Fibroblast of lung (primary cell): ENCODE results near the gene COQ4.

ENCODE experiments used
- EZH2 ChIP-seq: IDR thresholded peaks from 2 replicates; pipeline ENCODE4 v1.5.1; 2012; ENCODE audit warnings: low read length, control low read depth, mild to moderate bottlenecking; ENCODE audit errors: missing control alignments
- TF ChIP-seq, protein P1 (sequence below), 2 donors: IDR thresholded peaks in 1 of 2; conservative IDR thresholded peaks in 1 of 2; 1 replicate in 1 of 2; 2 replicates in 1 of 2; pipeline ENCODE4 v1.5.1; 2011 to 2012; ENCODE audit warnings: low read length in 2 of 2, control low read depth in 1 of 2, inconsistent platforms in 1 of 2, low read depth in 1 of 2, mild to moderate bottlenecking in 1 of 2

DNA sequence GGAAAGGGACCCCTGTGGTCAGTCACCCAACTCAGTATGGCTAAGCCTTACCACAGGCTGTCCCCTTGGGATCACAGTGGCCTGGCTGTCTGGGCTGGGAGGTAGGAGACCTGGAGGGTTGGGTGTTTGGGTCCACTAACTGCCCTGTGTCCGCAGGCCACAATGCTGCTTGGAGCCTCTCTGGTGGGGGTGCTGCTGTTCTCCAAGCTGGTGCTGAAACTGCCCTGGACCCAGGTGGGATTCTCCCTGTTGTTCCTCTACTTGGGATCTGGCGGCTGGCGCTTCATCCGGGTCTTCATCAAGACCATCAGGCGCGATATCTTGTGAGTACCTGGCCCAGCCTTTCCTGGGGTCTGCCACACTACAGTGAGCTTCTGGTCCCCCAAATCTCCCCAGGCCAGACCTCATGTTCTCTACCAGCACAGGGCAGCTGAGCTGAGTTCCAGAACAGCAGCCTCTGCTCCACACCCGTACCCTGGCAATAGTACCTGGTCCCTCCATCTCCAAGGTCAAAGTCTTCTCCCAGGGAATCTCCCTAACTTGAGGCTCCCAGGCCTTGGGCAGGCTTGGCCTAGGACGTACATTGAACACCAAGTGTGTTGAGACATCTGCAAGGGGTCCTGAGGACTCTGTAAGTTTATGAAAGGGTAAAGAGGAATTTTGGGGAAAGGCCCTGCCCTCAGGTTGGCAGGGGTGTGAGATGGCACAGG is 20.5 kb downstream of the COQ4 start:
- TF ChIP-seq, protein P1, sequence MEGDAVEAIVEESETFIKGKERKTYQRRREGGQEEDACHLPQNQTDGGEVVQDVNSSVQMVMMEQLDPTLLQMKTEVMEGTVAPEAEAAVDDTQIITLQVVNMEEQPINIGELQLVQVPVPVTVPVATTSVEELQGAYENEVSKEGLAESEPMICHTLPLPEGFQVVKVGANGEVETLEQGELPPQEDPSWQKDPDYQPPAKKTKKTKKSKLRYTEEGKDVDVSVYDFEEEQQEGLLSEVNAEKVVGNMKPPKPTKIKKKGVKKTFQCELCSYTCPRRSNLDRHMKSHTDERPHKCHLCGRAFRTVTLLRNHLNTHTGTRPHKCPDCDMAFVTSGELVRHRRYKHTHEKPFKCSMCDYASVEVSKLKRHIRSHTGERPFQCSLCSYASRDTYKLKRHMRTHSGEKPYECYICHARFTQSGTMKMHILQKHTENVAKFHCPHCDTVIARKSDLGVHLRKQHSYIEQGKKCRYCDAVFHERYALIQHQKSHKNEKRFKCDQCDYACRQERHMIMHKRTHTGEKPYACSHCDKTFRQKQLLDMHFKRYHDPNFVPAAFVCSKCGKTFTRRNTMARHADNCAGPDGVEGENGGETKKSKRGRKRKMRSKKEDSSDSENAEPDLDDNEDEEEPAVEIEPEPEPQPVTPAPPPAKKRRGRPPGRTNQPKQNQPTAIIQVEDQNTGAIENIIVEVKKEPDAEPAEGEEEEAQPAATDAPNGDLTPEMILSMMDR (conservative IDR thresholded peaks at IDR 0.05 in 1 of 2, IDR thresholded peaks at IDR 0.05 in 1 of 2; ENCODE audit: low read depth in 1 of 2, low read length in 2 of 2) = no peak
- no peak for TF ChIP-seq EZH2
